Activated T-cell treated with anti-CD3 and anti-CD28 coated beads, Interleukin-2, amount 50 U/mL, for 1 hour (primary cell): ENCODE results near the gene ZBTB18.

Experiments used
- DNase-seq: peaks from one replicate; pipeline ENCODE4 v3.0.0-alpha.2; 2020

Gene ZBTB18

GRCh38 chr1:244092293-244092963, 41.3 kb downstream of the ZBTB18 start:
- DNase-seq: no peak

GRCh38 chr1:244092964-244093638, 42.0 kb downstream of the ZBTB18 start:
- no peak for DNase-seq

GRCh38 chr1:244094880-244095528, 43.9 kb downstream of the ZBTB18 start:
- DNase-seq: no peak

GRCh38 chr1:244095529-244095911, 44.4 kb downstream of the ZBTB18 start:
- DNase-seq: no peak

- no peak for DNase-seq
Observed at GRCh38 chr1:244096066-244096610, 45.1 kb downstream of the ZBTB18 start.

- no peak for DNase-seq
Observed at GRCh38 chr1:244096691-244097090, 45.6 kb downstream of the ZBTB18 start.

GRCh38 chr1:244097523-244098405, 46.7 kb downstream of the ZBTB18 start:
- DNase-seq: no peak

- DNase-seq: no peak
Observed at GRCh38 chr1:244099258-244099930, 48.3 kb downstream of the ZBTB18 start.

- no peak for DNase-seq
Observed at GRCh38 chr1:244100276-244100675, 49.2 kb downstream of the ZBTB18 start.

- no peak for DNase-seq
Observed at GRCh38 chr1:244100704-244101453, 49.8 kb downstream of the ZBTB18 start.

GRCh38 chr1:244102046-244102445, 51.0 kb downstream of the ZBTB18 start:
- DNase-seq: no peak

- DNase-seq: no peak
Observed at GRCh38 chr1:244102468-244102867, 51.4 kb downstream of the ZBTB18 start.

GRCh38 chr1:244104309-244105060, 53.4 kb downstream of the ZBTB18 start:
- DNase-seq: no peak

GRCh38 chr1:244106176-244106575, 55.1 kb downstream of the ZBTB18 start:
- DNase-seq: no peak
